Brain microvascular endothelial cell (primary cell): ENCODE measurements around the gene PLEKHO2.
A peak's percentile ranks its signal among the peaks of the same experiment; 100 is the strongest.

Source experiments
- DNase-seq: peaks from one replicate; pipeline ENCODE4 v3.0.0-alpha.2; 2020
- H3K27ac ChIP-seq: fragments of 250-450 bp; sonication (Bioruptor Pico); 2 replicates; pipeline ENCODE4 v1.5.1; 2020; ENCODE audit warnings: mild to moderate bottlenecking, moderate library complexity
- H3K27me3 ChIP-seq: fragments of 250-450 bp; sonication (Bioruptor Pico); replicated peaks from 2 replicates; pipeline ENCODE4 v1.5.1; 2020; ENCODE audit warnings: mild to moderate bottlenecking
- H3K36me3 ChIP-seq: fragments of 250-450 bp; sonication (Bioruptor Pico); replicated peaks from 2 replicates; pipeline ENCODE4 v1.5.1; 2020; ENCODE audit warnings: mild to moderate bottlenecking
- H3K4me3 ChIP-seq: 2 replicates; pipeline ENCODE4 v1.5.1; 2011; ENCODE audit warnings: low read depth, mild to moderate bottlenecking, control low read depth, low read length, moderate library complexity
- CTCF ChIP-seq: IDR thresholded peaks from 2 replicates; pipeline ENCODE4 v1.5.1; 2011; ENCODE audit warnings: low read depth, mild to moderate bottlenecking, moderate library complexity, low read length, control low read depth, inconsistent platforms; ENCODE audit errors: missing control alignments
- in situ Hi-C: cut with HindIII; loops from 2 replicates; pipeline ENCODE4 v1.10.0; 2017; ENCODE audit warnings: low sequenced_read_pairs, low pct_ligation_motif_present

The PLEKHO2 gene

GRCh38 chr15:64824929-64825430 lies 16.7 kb upstream of the PLEKHO2 start:
- TF ChIP-seq CTCF = no peak
- peak overlapping the region; percentile 73 for H3K4me3 ChIP-seq
- H3K27me3 ChIP-seq = no peaks in the 10 kb centered on the region
- peaks cover 2% of the 10 kb centered on the region for H3K36me3 ChIP-seq
- no peak overlapping the region for H3K27ac ChIP-seq
- in situ Hi-C loops = no loop called here
- DNase-seq = no peak

DNA sequence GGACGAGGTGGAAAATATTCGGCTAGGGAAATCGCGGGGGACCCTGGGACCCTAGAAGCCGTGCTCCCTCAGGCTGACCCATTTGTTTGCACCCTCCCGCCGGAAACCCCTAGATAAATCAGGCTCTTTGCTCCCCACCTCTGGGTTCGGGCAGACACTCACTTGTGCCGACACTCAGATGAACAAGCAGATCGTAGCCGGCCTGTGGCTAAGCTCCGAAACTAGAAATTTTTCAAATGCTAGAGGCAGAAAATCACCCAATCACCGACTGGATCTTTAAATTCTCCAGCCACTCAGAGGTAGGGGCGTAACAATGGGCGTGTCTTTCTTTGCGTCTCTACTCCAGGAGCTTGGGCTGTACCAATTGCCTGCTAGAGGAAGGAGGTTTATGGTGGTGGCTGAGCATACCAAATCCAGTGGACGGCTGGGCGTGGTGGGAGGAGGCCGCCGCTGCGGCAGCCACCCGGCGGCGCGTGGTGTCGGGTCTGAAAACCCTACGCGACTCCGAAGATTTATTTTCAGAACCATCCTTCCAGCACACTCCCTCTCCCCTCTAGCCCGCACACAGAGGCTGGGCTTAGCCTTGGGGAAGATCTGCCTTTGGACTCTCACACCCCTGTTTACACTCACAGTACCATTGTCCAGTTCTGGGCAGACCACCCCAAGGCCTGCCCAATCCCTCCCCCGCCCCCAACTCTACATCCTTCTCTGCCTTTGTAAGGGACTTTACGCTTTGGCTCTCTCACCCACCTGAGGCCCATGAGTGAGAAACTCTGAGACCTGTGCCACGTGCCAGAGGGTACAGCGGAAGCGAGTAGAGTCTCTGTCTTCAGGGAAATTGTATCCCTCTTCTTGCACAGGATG lies 16.1 kb upstream of the PLEKHO2 start, which contains the start of gene PIF1:
TSS of gene PIF1 (minus strand) at position 217 of the 864 bp plus-strand sequence. CDS start 1,312 bp downstream, outside the sequence.
- TF ChIP-seq CTCF = peak; percentile 4
- Histone ChIP-seq H3K27ac (peak within 1 kb of the TSS; percentile 60), H3K27me3 (no peaks in the 10 kb centered on the region), H3K36me3 (no peaks in the 10 kb centered on the region), H3K4me3 (peak within 1 kb of the TSS; percentile 73)
- in situ Hi-C loops = no loop called here
- peak; percentile 99 for DNase-seq

GRCh38 chr15:64828985-64829384 lies 12.7 kb upstream of the PLEKHO2 start:
- no peak overlapping the region for H3K27ac ChIP-seq
- H3K4me3 ChIP-seq = no peak overlapping the region
- in situ Hi-C loops = no loop called here
- no peaks in the 10 kb centered on the region for H3K27me3 ChIP-seq
- no peak for TF ChIP-seq CTCF
- H3K36me3 ChIP-seq = no peaks in the 10 kb centered on the region
- DNase-seq = no peak

DNA sequence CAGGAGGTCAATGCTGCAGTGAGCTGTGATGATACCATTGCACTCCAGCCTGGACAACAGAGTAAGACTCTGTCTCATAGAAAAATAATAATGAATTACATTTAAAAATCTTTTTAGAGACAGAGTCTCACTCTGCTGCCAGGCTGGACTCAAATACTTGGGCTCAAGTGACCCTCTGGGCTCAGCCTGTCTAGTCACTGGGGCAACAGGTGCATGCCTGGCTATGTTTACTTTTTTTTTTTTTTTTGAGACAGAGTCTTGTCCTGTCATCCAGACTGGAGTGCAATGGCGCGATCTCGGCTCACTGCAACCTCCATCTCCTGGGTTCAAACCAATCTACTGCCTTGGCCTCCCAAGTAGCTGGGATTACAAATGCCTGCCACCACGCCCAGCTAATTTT lies 8.0 kb upstream of the PLEKHO2 start:
- H3K27me3 ChIP-seq = no peaks in the 10 kb centered on the region
- no peak overlapping the region for H3K27ac ChIP-seq
- no peaks in the 10 kb centered on the region for H3K36me3 ChIP-seq
- no peak for TF ChIP-seq CTCF
- H3K4me3 ChIP-seq = no peak overlapping the region
- DNase-seq = no peak
- in situ Hi-C loops = no loop called here

DNA sequence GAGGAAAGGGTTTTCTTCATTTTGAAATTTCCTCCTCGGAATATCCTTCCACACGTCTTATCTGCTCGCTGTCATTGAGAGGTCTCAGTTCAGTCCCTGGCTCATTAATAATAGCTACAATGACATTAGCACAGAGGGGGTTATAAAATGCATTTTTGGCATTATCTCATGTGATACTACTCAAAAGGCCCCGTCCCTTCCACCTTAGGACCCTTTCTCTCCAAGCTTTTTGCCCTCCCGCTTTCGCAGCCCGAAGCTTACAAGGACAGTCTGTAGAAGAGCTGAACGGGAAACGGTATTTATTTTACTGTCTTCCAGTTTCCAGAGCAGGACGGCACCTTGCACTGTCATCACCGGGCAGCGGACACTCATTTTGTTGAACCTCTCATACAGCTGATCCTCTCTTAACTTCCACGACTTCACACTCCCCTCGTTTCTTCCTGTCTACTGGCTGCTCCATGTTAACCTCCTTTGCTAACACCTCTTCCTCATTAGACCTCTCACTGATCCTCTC lies 5.6 kb upstream of the PLEKHO2 start:
- in situ Hi-C loops = no loop called here
- no peak for DNase-seq
- H3K27ac ChIP-seq = no peak overlapping the region
- no peak for TF ChIP-seq CTCF
- H3K4me3 ChIP-seq = no peak overlapping the region
- H3K27me3 ChIP-seq = no peaks in the 10 kb centered on the region
- H3K36me3 ChIP-seq = no peaks in the 10 kb centered on the region
